MM.1S (cell line): ENCODE data around the gene TAAR9.
A peak's percentile ranks its signal among the peaks of the same experiment; 100 is the strongest.
"Not testable (repeated sequence)": the region's sequence is repeated elsewhere in the genome, so short reads cannot be mapped to it uniquely, and the experiment has no call there.

ENCODE experiments used
- DNase-seq: peaks from one replicate; pipeline ENCODE4 v3.0.0-alpha.2; 2015
- H2AFZ ChIP-seq: fragments of 300-600 bp; sonication (generic); 2 replicates; pipeline ENCODE4 v1.6.0; 2016; ENCODE audit warnings: antibody characterized with exemption, low read length
- H3F3A ChIP-seq: fragments of 300-600 bp; sonication (generic); 2 replicates; pipeline ENCODE4 v1.6.1; 2016; ENCODE audit warnings: mild to moderate bottlenecking, antibody characterized with exemption, low read length, moderate library complexity, mixed read lengths; ENCODE audit not compliant: insufficient read depth
- H3K27ac ChIP-seq: fragments of 300-600 bp; sonication (generic); 2 replicates; pipeline ENCODE4 v1.5.1; 2016; ENCODE audit warnings: mild to moderate bottlenecking, low read length
- H3K27me3 ChIP-seq: fragments of 300-600 bp; sonication (generic); replicated peaks from 2 replicates; pipeline ENCODE4 v1.6.0; 2016; ENCODE audit warnings: low read length; ENCODE audit not compliant: insufficient read depth
- H3K36me3 ChIP-seq: fragments of 300-600 bp; sonication (generic); replicated peaks from 2 replicates; pipeline ENCODE4 v1.6.1; 2016; ENCODE audit warnings: mild to moderate bottlenecking, low read length, mixed read lengths; ENCODE audit not compliant: insufficient read depth
- H3K4me1 ChIP-seq: fragments of 300-600 bp; sonication (generic); 2 replicates; pipeline ENCODE4 v1.6.1; 2016; ENCODE audit warnings: low read length, mixed read lengths
- H3K4me2 ChIP-seq: fragments of 300-600 bp; sonication (generic); 2 replicates; pipeline ENCODE4 v1.6.0; 2016; ENCODE audit warnings: low read depth, low read length
- H3K4me3 ChIP-seq: fragments of 300-600 bp; sonication (generic); 2 replicates; pipeline ENCODE4 v1.5.1; 2016; ENCODE audit warnings: low read length, mixed read lengths
- H3K79me2 ChIP-seq: fragments of 300-600 bp; sonication (generic); 2 replicates; pipeline ENCODE4 v1.6.1; 2016; ENCODE audit warnings: mixed run types, low read length, mixed read lengths
- H3K9ac ChIP-seq: fragments of 300-600 bp; sonication (generic); 2 replicates; pipeline ENCODE4 v1.6.1; 2016; ENCODE audit warnings: low read length, mixed read lengths
- H3K9me2 ChIP-seq: fragments of 300-600 bp; sonication (generic); replicated peaks from 2 replicates; pipeline ENCODE4 v1.6.1; 2016; ENCODE audit warnings: mild to moderate bottlenecking, low read length, mixed read lengths; ENCODE audit not compliant: insufficient read depth
- H3K9me3 ChIP-seq: fragments of 300-600 bp; sonication (generic); replicated peaks from 2 replicates; pipeline ENCODE4 v1.6.1; 2016; ENCODE audit warnings: mild to moderate bottlenecking, low read length, mixed read lengths; ENCODE audit not compliant: insufficient read depth
- H4K20me1 ChIP-seq: fragments of 300-600 bp; sonication (generic); 2 replicates; pipeline ENCODE4 v1.6.1; 2016; ENCODE audit warnings: mild to moderate bottlenecking, low read length, moderate library complexity, mixed read lengths; ENCODE audit not compliant: insufficient read depth
- EZH2 ChIP-seq: fragments of 300-600 bp; sonication (generic); optimal IDR thresholded peaks from 2 replicates; pipeline ENCODE3; 2017; ENCODE audit warnings: low read depth, mild to moderate bottlenecking, antibody characterized with exemption, low read length, mixed read lengths
- EZH2phosphoT487 ChIP-seq: fragments of 300-600 bp; sonication (generic); IDR thresholded peaks from 2 replicates; pipeline ENCODE4 v1.6.1; 2018; ENCODE audit warnings: antibody characterized with exemption, low read length
- TF ChIP-seq, protein P1 (sequence below): fragments of 300-600 bp; sonication (generic); IDR thresholded peaks from 2 replicates; pipeline ENCODE4 v1.5.1; 2016; ENCODE audit warnings: antibody characterized with exemption, low read length, mixed read lengths

Gene TAAR9

DNA sequence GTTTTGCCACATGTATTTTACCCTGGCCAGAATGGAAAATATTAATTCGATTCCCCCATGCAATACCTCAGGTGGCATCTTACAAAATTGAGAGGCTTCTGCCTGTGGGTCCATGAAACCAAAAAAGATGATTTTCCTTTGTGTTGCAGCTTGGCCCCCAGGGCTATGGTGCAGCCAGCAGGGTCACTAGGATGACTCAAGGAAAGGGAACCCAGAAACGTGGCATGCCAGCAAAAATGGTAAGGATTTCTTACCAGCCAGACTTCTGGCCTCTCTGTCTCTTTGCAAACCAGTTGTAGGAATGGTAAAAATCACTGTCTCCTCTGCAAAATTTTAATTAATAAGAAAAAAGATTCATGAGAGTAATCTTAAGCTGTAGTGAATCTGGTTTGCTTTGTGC, 11.6 kb upstream of the TAAR9 start:
- TF ChIP-seq EZH2phosphoT487 = no peak
- TF ChIP-seq EZH2 = no peak
- TF ChIP-seq, protein P1, sequence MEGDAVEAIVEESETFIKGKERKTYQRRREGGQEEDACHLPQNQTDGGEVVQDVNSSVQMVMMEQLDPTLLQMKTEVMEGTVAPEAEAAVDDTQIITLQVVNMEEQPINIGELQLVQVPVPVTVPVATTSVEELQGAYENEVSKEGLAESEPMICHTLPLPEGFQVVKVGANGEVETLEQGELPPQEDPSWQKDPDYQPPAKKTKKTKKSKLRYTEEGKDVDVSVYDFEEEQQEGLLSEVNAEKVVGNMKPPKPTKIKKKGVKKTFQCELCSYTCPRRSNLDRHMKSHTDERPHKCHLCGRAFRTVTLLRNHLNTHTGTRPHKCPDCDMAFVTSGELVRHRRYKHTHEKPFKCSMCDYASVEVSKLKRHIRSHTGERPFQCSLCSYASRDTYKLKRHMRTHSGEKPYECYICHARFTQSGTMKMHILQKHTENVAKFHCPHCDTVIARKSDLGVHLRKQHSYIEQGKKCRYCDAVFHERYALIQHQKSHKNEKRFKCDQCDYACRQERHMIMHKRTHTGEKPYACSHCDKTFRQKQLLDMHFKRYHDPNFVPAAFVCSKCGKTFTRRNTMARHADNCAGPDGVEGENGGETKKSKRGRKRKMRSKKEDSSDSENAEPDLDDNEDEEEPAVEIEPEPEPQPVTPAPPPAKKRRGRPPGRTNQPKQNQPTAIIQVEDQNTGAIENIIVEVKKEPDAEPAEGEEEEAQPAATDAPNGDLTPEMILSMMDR = no peak

DNA sequence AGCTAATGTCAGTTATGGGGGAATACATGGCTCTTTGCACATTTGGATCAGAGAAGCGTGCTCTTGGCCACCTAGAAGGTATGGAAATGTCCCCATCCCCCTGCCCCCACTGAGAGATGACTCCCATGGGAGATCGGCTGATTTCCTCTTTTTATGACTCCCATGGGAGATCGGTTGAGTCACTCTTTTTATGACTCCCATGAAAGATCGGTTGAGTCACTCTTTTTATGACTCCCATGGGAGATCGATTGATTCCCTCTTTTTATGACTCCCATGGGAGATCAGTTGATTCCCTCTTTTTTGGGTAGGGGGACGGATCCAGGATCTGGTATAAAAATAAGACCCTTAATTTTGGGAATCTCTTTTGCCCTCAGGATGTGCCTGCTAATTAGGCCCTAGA, 10.3 kb upstream of the TAAR9 start:
- Histone ChIP-seq H3F3A (no peaks in the 10 kb centered on the region), H3K9me2 (no peaks in the 10 kb centered on the region), H2AFZ (no peak overlapping the region), H3K4me1 (no peaks in the 10 kb centered on the region), H3K27me3 (no peaks in the 10 kb centered on the region), H3K36me3 (no peaks in the 10 kb centered on the region), H3K9ac (no peak overlapping the region), H4K20me1 (no peaks in the 10 kb centered on the region), H3K9me3 (no peaks in the 10 kb centered on the region), H3K4me2 (no peak overlapping the region), H3K27ac (no peak overlapping the region), H3K79me2 (no peaks in the 10 kb centered on the region), H3K4me3 (no peak overlapping the region)
- DNase-seq = no peak
- TF ChIP-seq EZH2phosphoT487 = no peak
- TF ChIP-seq, protein P1 = no peak
- no peak for TF ChIP-seq EZH2

More for the DNA sequence above, 11.6 kb upstream of the TAAR9 start:
- no peak overlapping the region for H3K27ac ChIP-seq
- no peaks in the 10 kb centered on the region for H3K9me2 ChIP-seq
- no peaks in the 10 kb centered on the region for H3K9me3 ChIP-seq
- no peaks in the 10 kb centered on the region for H3K36me3 ChIP-seq
- H3K4me2 ChIP-seq = no peak overlapping the region
- no peak for DNase-seq
- H3K79me2 ChIP-seq = no peaks in the 10 kb centered on the region
- no peak overlapping the region for H3K4me3 ChIP-seq
- no peaks in the 10 kb centered on the region for H4K20me1 ChIP-seq
- no peaks in the 10 kb centered on the region for H3K27me3 ChIP-seq
- no peaks in the 10 kb centered on the region for H3F3A ChIP-seq
- H2AFZ ChIP-seq = no peak overlapping the region
- H3K9ac ChIP-seq = no peak overlapping the region
- H3K4me1 ChIP-seq = no peaks in the 10 kb centered on the region

DNA sequence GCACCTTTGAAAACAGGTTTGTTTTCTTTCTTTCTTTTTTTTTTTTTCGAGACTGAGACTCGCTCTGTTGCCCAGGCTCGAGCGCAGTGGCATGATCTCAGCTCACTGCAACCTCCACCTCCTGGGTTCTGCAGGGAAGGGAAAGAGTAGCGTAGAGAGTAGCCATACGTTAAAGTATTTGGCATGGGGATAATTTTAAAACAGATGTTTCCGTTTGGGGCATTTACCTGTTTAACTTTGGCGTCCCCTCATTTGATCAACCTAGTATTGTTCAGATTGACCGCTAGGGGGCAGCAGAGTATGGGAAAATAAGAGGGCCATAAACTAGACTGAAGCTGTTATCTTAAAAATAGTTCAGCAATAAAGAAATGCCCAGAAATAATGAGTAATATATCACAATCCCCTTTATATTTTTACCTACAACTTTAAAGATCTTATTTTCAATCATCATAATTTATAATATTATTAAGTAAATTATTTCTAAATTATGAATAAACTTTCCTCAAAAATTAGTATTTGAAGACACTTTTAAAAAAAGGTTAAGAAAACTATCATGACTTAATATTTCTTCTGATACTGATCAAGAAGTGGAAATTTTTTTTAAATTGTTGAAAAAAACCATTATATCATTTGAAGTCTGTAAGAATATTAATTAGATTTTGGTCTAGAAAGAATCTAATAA, 7.6 kb upstream of the TAAR9 start:
- no peaks in the 10 kb centered on the region for H3K4me1 ChIP-seq
- no peaks in the 10 kb centered on the region for H3K9me2 ChIP-seq
- no peaks in the 10 kb centered on the region for H3K27me3 ChIP-seq
- no peak overlapping the region for H3K27ac ChIP-seq
- no peaks in the 10 kb centered on the region for H3K36me3 ChIP-seq
- no peak for TF ChIP-seq EZH2phosphoT487
- TF ChIP-seq EZH2 = no peak
- TF ChIP-seq, protein P1 = peak; percentile 63
- H3K9me3 ChIP-seq = no peaks in the 10 kb centered on the region
- peak overlapping the region; percentile 39 for H3K4me3 ChIP-seq
- H3K9ac ChIP-seq = no peak overlapping the region; the same call in 1 of the 2 replicates
- H3K4me2 ChIP-seq = peak overlapping the region; percentile 92
- DNase-seq = peak; percentile 71
- no peaks in the 10 kb centered on the region for H3K79me2 ChIP-seq
- H3F3A ChIP-seq = no peaks in the 10 kb centered on the region
- H2AFZ ChIP-seq = peak overlapping the region; percentile 87
- H4K20me1 ChIP-seq = no peaks in the 10 kb centered on the region

DNA sequence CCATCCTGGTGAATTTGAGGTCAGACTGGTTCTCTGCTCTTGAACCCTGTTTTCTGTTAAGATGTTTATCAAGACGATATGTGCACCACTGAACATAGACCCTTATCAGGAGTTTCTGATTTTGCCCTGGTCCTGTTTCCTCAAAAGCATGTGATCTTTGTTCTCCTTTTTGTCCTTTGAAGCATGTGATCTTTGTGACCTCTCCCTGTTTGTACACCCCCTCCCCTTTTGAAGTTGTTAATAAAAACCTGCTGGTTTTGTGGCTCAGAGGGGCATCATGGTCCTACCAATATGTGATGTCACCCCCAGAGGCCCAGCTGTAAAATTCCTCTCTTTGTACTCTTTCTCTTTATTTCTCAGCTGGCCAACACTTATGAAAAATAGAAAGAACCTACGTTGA, 3.5 kb upstream of the TAAR9 start:
- DNase-seq, H3K9ac ChIP-seq: not testable (repeated sequence)

More for the DNA sequence above, 3.5 kb upstream of the TAAR9 start:
- not testable (repeated sequence) for H3K4me1 ChIP-seq, H3K9me2 ChIP-seq, H3K79me2 ChIP-seq, H3K27me3 ChIP-seq, H3F3A ChIP-seq, H3K4me2 ChIP-seq, H2AFZ ChIP-seq, H3K36me3 ChIP-seq, H3K4me3 ChIP-seq, H4K20me1 ChIP-seq, H3K9me3 ChIP-seq, H3K27ac ChIP-seq
